DMS79 (cell line): ENCODE measurements around the gene LACTB.

ENCODE experiments used
- DNase-seq: peaks from one replicate; lab custom pipeline; 2025; lab: John Stamatoyannopoulos, UW

LACTB gene, protein sequence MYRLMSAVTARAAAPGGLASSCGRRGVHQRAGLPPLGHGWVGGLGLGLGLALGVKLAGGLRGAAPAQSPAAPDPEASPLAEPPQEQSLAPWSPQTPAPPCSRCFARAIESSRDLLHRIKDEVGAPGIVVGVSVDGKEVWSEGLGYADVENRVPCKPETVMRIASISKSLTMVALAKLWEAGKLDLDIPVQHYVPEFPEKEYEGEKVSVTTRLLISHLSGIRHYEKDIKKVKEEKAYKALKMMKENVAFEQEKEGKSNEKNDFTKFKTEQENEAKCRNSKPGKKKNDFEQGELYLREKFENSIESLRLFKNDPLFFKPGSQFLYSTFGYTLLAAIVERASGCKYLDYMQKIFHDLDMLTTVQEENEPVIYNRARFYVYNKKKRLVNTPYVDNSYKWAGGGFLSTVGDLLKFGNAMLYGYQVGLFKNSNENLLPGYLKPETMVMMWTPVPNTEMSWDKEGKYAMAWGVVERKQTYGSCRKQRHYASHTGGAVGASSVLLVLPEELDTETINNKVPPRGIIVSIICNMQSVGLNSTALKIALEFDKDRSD

DNA sequence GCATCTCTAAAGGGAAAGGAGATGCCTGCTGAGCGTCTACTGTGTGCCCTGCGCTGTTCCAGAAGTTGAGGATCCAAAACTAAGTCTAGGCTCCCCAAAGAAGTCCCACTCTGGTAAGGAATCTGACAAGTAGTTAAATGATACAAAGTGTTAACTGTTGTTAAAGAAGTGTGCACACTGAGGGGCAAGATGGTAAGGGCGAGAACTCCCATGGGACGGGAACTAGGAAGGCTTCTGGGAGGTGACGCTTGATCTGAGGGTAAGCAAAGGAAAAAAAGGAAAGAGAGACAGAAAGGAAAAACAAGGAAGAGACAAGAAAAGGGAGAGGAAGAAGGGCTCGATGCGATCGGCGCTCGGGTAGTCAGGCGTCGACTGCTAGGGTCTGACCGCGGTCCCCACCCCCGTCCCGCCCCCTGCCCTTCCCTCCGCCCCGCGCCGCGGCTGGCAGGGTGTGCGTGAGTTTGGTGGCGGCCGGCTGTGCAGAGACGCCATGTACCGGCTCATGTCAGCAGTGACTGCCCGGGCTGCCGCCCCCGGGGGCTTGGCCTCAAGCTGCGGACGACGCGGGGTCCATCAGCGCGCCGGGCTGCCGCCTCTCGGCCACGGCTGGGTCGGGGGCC lies at the start of gene LACTB:
Gene LACTB, plus strand, starts transcription at position 480 of the 620 bp plus-strand sequence. Its CDS starts 11 bp downstream, at position 491.
- DNase-seq = peak; percentile 33

DNA sequence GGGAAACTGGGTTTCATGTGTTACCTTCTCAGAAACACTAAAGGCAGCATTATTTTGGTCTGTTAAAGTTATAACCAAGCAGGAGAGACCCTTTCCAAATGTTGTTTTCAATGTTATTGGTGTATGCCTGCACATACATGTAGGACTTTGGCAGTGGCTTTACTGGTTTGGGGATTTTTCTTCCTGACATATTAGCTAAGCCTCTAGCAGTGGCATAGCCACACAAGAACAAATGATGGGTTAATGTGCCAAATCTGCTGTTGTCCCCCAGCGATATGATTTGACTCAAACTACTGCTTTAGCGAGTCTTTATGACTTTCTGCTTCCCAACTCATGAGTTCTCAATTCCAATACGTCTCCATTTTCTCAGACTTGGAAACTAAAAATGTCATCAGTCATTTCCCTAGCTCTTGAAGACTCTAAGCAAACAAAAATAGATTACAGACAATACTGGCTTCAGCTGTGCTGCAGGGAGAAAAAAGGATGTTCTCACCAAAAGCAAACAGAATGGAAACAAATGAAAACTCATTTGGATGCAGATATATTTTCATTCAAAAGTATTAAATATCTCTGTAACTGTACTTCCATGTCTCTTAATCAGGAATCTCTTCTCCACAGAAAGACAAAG lies 49.5 kb upstream of the LACTB start:
- no peak for DNase-seq

GRCh38 chr15:63072809-63073277 lies 48.8 kb upstream of the LACTB start:
- no peak for DNase-seq

DNA sequence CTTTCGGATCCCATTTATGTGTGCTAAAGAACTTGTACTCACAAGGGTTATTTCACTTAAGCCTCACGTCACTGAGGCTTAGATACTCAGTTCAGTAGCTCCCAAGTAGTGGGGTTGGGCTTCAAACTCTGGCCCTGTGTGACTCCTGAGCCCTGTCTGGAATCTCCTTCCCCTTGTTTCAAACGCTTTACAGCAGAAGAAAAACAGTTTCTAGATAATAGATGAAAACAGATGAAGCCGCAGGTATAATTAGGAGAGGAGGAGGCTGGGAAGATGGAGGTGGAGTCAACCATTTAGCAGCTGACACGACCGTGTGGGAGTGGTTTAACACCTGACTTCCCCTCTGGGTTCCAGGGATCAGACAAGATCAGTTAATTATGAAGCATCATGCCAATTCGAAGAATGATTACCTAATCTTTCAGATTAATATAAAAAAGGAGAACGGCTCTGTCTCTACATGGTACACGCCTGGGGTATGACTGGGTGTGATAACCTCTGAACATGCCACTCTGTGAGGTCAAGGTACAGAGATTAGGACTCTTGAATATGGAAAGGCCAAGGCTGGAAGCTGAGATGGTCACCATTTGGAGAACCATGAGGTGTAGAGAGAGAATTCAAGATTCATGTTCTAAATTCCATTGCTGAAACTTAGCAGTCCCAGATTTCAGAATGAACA lies 48.0 kb upstream of the LACTB start:
- no peak for DNase-seq

GRCh38 chr15:63075015-63075983 lies 46.4 kb upstream of the LACTB start:
- no peak for DNase-seq

DNA sequence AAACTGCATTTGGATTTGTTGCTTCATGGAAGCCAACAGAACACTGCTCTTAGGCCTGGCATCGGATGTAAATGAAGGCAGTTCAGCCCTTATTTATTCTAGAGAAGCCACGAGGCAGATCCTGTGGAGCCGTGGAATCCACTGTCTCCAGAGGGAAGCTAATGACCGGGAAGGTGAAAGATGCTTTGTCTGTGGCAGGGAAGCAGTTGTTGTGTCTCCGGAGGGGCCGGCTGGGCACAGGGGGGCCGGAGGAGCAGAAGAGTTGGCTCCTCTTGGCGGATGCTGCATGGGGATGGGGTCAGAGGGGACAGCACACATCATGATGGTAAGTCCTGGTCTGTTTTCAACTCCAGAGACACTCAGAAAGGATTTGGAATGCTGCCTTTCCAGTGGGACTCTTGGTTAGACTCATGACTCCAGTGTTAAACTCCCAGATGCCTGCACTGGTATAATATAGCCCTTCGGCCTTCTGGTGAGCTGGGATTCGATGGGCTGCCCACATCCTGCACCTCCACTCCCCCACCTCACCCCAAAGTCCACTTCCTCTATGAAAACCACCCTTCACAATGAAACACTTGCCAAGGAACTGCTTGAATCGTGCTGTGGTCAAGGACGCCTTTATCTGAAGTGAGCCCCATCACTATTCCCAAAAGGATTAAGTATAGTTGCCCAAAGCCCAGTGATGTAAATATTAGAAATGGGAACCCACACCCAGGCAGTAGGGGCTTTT lies 45.5 kb upstream of the LACTB start:
- DNase-seq = no peak

- DNase-seq = no peak
Measured at GRCh38 chr15:63076714-63077046, 45.0 kb upstream of the LACTB start.

DNA sequence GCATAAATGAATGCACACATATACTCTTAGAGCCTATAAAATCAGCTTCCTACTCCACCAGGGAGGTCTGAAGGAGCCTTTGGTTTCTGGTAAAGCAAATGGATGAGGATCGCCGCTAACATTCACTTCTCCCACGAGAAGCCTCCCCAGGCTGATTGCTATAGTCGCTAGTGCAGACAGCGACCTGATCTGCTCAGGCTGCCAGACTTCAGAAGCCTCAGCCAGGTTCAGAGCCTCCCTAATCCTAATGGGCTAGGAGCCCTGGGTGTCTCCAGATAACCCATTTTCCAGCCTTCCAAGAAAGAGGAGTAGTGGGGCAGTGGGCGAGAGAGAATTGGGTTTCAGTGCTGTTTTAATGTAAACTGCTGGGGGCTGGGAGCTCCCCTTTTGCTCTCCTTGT lies 43.7 kb upstream of the LACTB start:
- peak; percentile 1 for DNase-seq

- no peak for DNase-seq
Measured at GRCh38 chr15:63079947-63080626, 41.6 kb upstream of the LACTB start.

- no peak for DNase-seq
Measured at GRCh38 chr15:63080634-63081250, 40.9 kb upstream of the LACTB start.

- DNase-seq = no peak
Measured at GRCh38 chr15:63082366-63082765, 39.3 kb upstream of the LACTB start.

GRCh38 chr15:63083044-63083443 lies 38.6 kb upstream of the LACTB start:
- no peak for DNase-seq

DNA sequence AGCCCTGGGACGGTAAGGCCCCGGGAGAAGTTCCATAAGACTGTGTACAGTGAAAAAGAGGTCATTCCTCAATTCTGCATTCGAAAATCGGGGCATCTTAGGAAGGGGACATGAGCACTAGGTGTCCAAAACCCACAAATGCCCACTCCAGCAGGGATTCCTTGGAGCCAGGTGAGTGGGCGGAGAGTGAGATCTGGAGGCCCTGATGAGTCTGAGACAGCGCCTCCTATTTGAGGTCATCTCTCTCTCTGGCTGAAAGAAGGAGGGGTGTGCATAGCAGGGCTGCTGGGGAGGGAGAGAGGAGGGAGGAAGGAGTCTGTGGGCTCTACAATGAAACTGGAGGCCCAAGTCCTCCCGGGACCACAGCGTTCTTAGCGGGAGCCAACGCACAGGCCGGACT lies 38.1 kb upstream of the LACTB start:
- no peak for DNase-seq

- no peak for DNase-seq
Measured at GRCh38 chr15:63084806-63085205, 36.9 kb upstream of the LACTB start.

DNA sequence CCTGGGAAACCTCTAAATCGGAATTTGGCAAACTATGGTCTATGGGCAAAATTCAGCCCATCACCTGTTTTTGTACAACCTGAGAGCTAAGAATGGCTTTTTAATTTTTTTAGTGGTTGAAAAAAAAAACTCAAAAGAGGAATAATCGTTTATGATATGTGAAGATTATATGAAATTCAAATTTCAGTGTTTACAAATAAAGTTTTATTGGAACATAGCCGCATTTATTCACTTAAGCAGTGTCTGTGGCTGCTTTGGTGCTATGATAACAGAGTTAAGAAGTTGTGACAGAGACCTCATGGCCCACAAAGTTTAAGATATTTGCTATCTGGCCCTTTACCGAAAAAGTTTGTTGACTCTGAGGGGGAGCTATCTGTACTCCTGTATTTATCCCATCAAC lies 36.4 kb upstream of the LACTB start:
- no peak for DNase-seq

- no peak for DNase-seq
Measured at GRCh38 chr15:63086271-63086670, 35.4 kb upstream of the LACTB start.

DNA sequence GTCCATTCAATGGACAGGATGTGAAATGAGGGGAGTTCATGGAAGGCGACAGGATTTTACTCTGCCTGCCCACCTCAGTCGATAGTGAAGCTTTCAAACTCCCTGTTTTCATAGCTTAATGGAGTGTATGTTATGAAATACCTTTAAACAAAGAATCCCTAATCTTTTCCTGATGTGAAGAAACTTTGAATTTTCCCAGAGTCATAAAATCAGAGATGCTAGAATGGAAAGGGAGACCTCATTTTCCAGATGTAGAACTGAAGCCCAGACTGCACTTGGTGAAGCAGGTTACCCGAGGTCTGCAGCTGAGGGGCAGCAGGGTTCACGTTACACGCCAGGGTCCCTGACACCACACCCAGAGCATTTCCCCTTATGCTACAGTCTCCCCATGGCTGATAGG lies 34.7 kb upstream of the LACTB start:
- DNase-seq = no peak

DNA sequence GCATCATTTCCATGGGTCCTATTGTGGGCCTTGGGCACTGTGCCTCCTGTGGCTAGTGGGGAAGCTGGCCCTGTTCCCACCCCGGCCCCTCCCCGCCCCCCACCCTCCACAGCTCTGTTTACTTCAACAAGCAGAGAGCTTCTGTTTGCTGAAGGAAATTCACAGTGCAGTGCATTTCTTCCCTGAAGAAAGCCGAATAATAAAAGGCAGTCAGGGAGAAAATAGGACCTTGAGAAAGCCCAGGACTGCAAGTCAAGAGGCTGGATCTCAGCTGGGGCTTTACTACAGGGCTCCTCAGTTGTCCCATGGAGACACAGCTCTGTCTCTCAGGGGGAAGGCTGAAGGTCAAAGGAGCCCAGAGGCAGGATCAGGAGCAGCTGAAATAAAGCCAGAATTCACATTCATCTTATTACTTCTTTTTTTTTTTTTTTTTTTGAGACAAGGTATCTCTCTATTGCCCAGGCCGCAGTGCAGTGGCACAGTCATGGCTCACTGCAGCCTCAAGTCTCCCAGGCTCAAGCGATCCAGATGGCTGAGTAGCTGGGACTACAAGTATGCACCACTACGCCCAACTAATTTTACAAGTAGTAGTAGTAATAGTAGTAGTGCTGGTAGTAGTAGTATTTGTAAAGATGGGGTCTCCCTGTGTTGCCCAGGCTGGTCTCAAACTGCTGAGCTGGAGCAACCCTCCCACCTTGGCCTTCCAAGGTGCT lies 33.0 kb upstream of the LACTB start:
- peak; percentile 74 for DNase-seq
